B cell (primary cell): Measurements from ENCODE around the gene COG4. TPM values are rescaled to one million over a fixed set of nuclear protein-coding genes. Genes with fewer than 3 reads are reported as not detected.

Experiments
- ATAC-seq: fragments of 200-7000 bp; cut with Tn5 transposase; one replicate; pipeline ENCODE4 v1.10.0; 2021; ENCODE audit warnings: low read depth, mild to moderate bottlenecking, moderate number of reproducible peaks, moderate library complexity
- CTCF ChIA-PET: fragments of 350-600 bp; sonication (Branson Sonifier 250); formaldehyde crosslinking; loops from one replicate; lab custom pipeline; 2021; ENCODE audit warnings: antibody characterized with exemption, inconsistent platforms; lab: Charles Lee
- POLR2A ChIA-PET: fragments of 350-600 bp; sonication (Branson Sonifier 250); formaldehyde crosslinking; loops from one replicate; lab custom pipeline; 2021; ENCODE audit warnings: antibody characterized with exemption; lab: Charles Lee
- DNase-seq: peaks from one replicate; pipeline ENCODE4 v3.0.0; 2013
- H2AFZ ChIP-seq: 2 replicates; pipeline ENCODE4 v1.6.1; 2012; ENCODE audit warnings: mild to moderate bottlenecking, low read depth, low read length; ENCODE audit not compliant: insufficient read depth, poor library complexity, severe bottlenecking
- H3K27ac ChIP-seq, 2 donors: 1 replicate in 1 of 2; 2 replicates in 1 of 2; pipeline ENCODE4 v1.5.1; 2012 to 2013; ENCODE audit warnings: low read length in 2 of 2, mild to moderate bottlenecking in 2 of 2, moderate library complexity in 1 of 2
- H3K27me3 ChIP-seq, 4 experiments: fragments of 200-600 bp in 1 of 4; sonication (generic) in 1 of 4; replicated peaks in 1 of 4; 1 replicate in 2 of 4; 2 replicates in 2 of 4; pipeline versions ENCODE4 v1.6.1 to v1.7.0; 2013 to 2016; ENCODE audit warnings: low read length in 3 of 4, mild to moderate bottlenecking in 2 of 4, mixed read lengths in 1 of 4, moderate library complexity in 1 of 4; ENCODE audit not compliant: insufficient read depth in 4 of 4, control insufficient read depth in 3 of 4; ENCODE audit errors: control extremely low read depth in 1 of 4
- H3K36me3 ChIP-seq, 2 experiments: replicated peaks in 1 of 2; 1 replicate in 1 of 2; 2 replicates in 1 of 2; pipeline versions ENCODE4 v1.6.1 to v1.7.1; 2013; ENCODE audit warnings: low read length in 1 of 2; ENCODE audit not compliant: insufficient read depth in 2 of 2, control insufficient read depth in 1 of 2; ENCODE audit errors: control extremely low read depth in 1 of 2, extremely low read depth in 1 of 2
- H3K4me1 ChIP-seq, 2 donors: fragments of 200-600 bp in 1 of 2; sonication (generic) in 1 of 2; 1 replicate in 1 of 2; 2 replicates in 1 of 2; pipeline versions ENCODE4 v1.5.1 to v1.6.1; 2013 to 2017; ENCODE audit warnings: low read length in 2 of 2; ENCODE audit not compliant: control insufficient read depth in 2 of 2, insufficient read depth in 2 of 2
- H3K4me2 ChIP-seq: replicated peaks from 2 replicates; pipeline ENCODE3; 2012; ENCODE audit warnings: mild to moderate bottlenecking, low read depth, low read length; ENCODE audit not compliant: poor library complexity, severe bottlenecking
- H3K4me3 ChIP-seq, 5 experiments: fragments of 200-600 bp in 1 of 5; sonication (generic) in 1 of 5; 1 replicate in 3 of 5; 2 replicates in 2 of 5; pipeline versions ENCODE4 v1.5.1 to v1.7.0; 2011 to 2016; ENCODE audit warnings: low read length in 4 of 5, mild to moderate bottlenecking in 4 of 5, low read depth in 2 of 5, control low read depth in 1 of 5, moderate library complexity in 1 of 5; ENCODE audit not compliant: insufficient read depth in 1 of 5; ENCODE audit errors: control extremely low read depth in 1 of 5, extremely low read depth in 1 of 5
- H3K79me2 ChIP-seq: fragments of 200-600 bp; sonication (generic); one replicate; pipeline ENCODE4 v1.6.0; 2016; ENCODE audit warnings: low read length; ENCODE audit not compliant: control insufficient read depth, insufficient read depth
- H3K9ac ChIP-seq: fragments of 200-600 bp; sonication (generic); 2 replicates; pipeline ENCODE4 v1.6.1; 2017; ENCODE audit warnings: mild to moderate bottlenecking, low read length, moderate library complexity
- H3K9me3 ChIP-seq, 3 donors: one replicate each; pipeline versions ENCODE4 v1.6.1 to v1.7.1; 2013; ENCODE audit warnings: low read length in 2 of 3; ENCODE audit not compliant: control insufficient read depth in 2 of 3, insufficient read depth in 1 of 3; ENCODE audit errors: control extremely low read depth in 1 of 3
- H4K20me1 ChIP-seq: 2 replicates; pipeline ENCODE4 v1.6.0; 2012; ENCODE audit warnings: mild to moderate bottlenecking, low read length; ENCODE audit not compliant: insufficient read depth, control insufficient read depth, poor library complexity, severe bottlenecking
- H3K27ac Mint-ChIP-seq: one replicate; pipeline ENCODE4 v1.8.0; 2021; ENCODE audit warnings: mixed read lengths
- H3K27me3 Mint-ChIP-seq: one replicate; pipeline ENCODE4 v1.8.0; 2021; ENCODE audit warnings: mixed read lengths
- H3K4me1 Mint-ChIP-seq: one replicate; pipeline ENCODE4 v1.8.0; 2021; ENCODE audit warnings: mixed read lengths
- H3K4me3 Mint-ChIP-seq: one replicate; pipeline ENCODE4 v1.8.0; 2021; ENCODE audit warnings: mixed read lengths
- H3K9me3 Mint-ChIP-seq: one replicate; pipeline ENCODE4 v1.8.0; 2022; ENCODE audit warnings: mixed read lengths; ENCODE audit not compliant: insufficient read depth
- EZH2 ChIP-seq: IDR thresholded peaks from 2 replicates; pipeline ENCODE4 v1.6.1; 2012; ENCODE audit warnings: borderline replicate concordance, low read depth, mild to moderate bottlenecking, moderate library complexity, low read length; ENCODE audit not compliant: insufficient read depth, poor library complexity, severe bottlenecking
- WGBS: methylation state at CpG from one replicate; pipeline ENCODE4 v1.1.5; 2013; ENCODE audit warnings: missing lambda C conversion rate; ENCODE audit not compliant: insufficient coverage; 5-methylcytosine and 5-hydroxymethylcytosine counted together
- intact Hi-C: fragments of 100-400 bp; cut with micrococcal nuclease; formaldehyde crosslinking; loops from one replicate; pipeline ENCODE4 v1.10.0; 2022
- polyA plus RNA-seq: library from polyadenylated mRNA; depleted of rRNA; stranded (reverse); fragments of >200 nt; gene quantifications from 2 replicates; pipeline ENCODE4 v1.2.3, GENCODE V29; 2012
- total RNA-seq, 2 donors: library from RNA; stranded (reverse); fragments of 120-200 nt in 1 of 2; gene quantifications; 1 replicate in 1 of 2; 2 replicates in 1 of 2; pipeline versions ENCODE4 v1.2.3 to v1.2.4, GENCODE V29; 2013 to 2022
- TF ChIP-seq, protein P1 (sequence below): fragments of 200-600 bp; IDR thresholded peaks from one replicate; pipeline ENCODE4 v1.8.0; 2022; ENCODE audit warnings: antibody characterized with exemption, mild to moderate bottlenecking

Gene COG4
- total and polyA plus RNA-seq, 2 donors (not counting 1 experiment from before 2014, with no cell fraction given): 49.4 to 60.6 TPM

GRCh38 chr16:70440009-70440692 is 83.2 kb downstream of the COG4 start:
- Histone ChIP-seq H3K4me2 (peak overlapping the region; percentile 100), H3K27ac (no peak overlapping the region), H2AFZ (peak overlapping the region; percentile 91), H3K36me3 (no peaks in the 10 kb centered on the region), H3K79me2 (peaks cover 28% of the 10 kb centered on the region), H3K4me3 (no peak overlapping the region), H4K20me1 (peaks cover 19% of the 10 kb centered on the region), H3K27me3 (no peaks in the 10 kb centered on the region), H3K4me1 (peaks cover 25 to 31% of the 10 kb centered on the region in 2 donors), H3K9ac (no peak overlapping the region), H3K9me3 (no peaks in the 10 kb centered on the region)
- DNase-seq (no peak), ATAC-seq (no peak)
- peaks cover 29% of the 10 kb centered on the region for H3K4me1 Mint-ChIP-seq
- H3K27ac Mint-ChIP-seq: peak overlapping the region; percentile 78
- CTCF ChIA-PET: interaction anchor here (0.7 to 3.6 kb wide), 6 partner anchors 12 to 70 kb away, joined by 3 to 13 read pairs (median 4); no protein-coding TSS in a partner anchor
- no peak for TF ChIP-seq EZH2
- TF ChIP-seq, protein P1, sequence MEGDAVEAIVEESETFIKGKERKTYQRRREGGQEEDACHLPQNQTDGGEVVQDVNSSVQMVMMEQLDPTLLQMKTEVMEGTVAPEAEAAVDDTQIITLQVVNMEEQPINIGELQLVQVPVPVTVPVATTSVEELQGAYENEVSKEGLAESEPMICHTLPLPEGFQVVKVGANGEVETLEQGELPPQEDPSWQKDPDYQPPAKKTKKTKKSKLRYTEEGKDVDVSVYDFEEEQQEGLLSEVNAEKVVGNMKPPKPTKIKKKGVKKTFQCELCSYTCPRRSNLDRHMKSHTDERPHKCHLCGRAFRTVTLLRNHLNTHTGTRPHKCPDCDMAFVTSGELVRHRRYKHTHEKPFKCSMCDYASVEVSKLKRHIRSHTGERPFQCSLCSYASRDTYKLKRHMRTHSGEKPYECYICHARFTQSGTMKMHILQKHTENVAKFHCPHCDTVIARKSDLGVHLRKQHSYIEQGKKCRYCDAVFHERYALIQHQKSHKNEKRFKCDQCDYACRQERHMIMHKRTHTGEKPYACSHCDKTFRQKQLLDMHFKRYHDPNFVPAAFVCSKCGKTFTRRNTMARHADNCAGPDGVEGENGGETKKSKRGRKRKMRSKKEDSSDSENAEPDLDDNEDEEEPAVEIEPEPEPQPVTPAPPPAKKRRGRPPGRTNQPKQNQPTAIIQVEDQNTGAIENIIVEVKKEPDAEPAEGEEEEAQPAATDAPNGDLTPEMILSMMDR: no peak
- H3K4me3 Mint-ChIP-seq: peak overlapping the region; percentile 88
- POLR2A ChIA-PET: interaction anchor here (3.2 to 3.3 kb wide), 2 partner anchors 14 to 60 kb away, joined by 19 to 23 read pairs; partner anchors contain the start of gene FCSK
- intact Hi-C loops: no loop called here
- no peaks in the 10 kb centered on the region for H3K9me3 Mint-ChIP-seq
- H3K27me3 Mint-ChIP-seq: no peaks in the 10 kb centered on the region
- WGBS: 95% methylated on average over 9 of the region's 11 CpGs
